Stimulated activated CD4-positive, alpha-beta T cell treated with anti-CD3 and anti-CD28 coated beads, Interleukin-12 subunit alpha, Interleukin-12 subunit beta, amount 100 ng/mL, for 48 hours (primary cell): ENCODE data around the gene GSG1L.
"Not testable (repeated sequence)": the region's sequence is repeated elsewhere in the genome, so short reads cannot be mapped to it uniquely, and the experiment has no call there.

Experiments used
- DNase-seq, 3 donors: peaks; one replicate each; pipeline ENCODE4 v3.0.0-alpha.2; 2020; ENCODE audit warnings: low read depth in 2 of 3, low spot score in 1 of 3

Gene GSG1L

GRCh38 chr16:27954191-27954590, 109.3 kb downstream of the GSG1L start:
- DNase-seq = no peak

DNA sequence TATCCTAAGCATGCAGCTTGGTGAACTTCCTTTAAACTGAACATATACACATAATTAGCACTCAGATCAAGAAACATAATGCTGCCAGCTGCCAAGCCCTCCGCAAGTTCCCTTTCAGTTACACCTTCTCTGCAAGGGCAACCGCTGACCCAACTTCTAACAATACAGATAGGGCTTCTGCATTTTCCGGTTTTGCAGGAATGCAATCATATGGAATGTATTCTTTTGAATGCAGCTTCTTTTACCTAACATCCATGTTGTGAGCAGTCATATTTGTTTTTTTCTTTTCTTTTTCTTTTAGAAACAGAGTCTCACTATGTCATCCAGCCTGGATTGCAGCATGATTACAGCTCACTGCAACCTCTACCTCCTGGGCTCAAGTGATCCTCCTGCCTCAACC, 110.7 kb downstream of the GSG1L start:
- DNase-seq = no peak

DNA sequence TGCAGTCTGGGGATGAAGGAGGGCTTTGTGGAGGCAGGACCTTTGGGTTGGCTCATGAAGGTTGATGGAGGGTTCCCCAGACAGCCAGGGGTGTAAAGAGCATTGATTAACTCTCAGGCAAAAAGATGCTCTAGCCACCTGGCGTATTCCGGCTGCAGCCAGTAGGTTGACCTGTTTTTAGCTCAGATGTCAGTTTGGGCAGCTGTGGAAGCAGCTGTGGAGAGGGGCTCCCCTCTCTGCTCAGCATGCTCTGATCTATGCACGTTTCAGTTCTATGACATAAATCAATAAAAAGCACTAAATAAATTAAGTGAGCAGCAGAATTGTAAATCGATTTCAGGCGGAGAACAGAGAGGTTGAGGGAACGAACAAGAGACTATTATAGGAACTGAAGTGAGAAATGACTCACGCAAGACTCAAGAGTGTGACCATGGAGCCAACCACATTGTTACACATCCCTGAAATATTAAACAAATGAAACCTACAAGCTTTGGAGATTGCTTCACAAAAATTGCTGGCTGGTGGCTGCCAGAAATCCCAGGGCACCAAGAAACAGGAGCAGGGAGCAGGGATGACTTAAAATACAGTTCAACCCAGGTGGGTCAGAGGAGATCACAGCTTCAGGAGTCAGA, 111.9 kb downstream of the GSG1L start:
- no peak for DNase-seq

DNA sequence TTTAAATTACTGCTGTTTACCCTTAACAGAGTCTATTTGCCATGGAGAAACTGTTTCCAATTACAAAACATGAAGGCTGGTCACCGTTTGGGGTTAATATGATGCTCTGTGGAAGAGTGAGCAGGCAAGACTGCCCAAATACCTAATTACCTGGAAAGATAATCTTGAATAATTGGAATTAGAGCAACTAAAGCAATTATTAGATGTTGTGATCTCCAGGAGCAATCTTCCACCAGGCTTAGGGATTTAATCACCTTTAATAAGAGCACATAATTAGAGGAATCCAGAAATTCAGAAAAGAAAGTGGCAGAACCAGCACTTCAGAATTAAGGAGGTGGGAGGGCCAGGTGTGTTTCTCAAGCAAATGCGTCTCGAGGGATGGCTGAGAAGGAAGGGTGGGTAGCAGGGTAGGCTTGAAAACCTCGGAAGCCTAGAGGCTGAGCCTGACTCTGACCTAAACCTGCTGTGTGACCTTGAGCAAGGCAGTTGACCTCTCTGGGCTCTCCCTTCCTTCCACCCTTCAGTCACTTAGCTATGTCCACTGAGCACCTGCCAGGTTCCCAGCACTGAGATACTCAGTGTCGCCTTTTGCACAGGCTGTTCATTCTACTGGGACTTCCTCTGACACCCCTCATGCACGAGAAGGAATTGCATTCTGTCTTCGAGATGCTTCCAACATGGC, 113.2 kb downstream of the GSG1L start:
- no peak for DNase-seq

DNA sequence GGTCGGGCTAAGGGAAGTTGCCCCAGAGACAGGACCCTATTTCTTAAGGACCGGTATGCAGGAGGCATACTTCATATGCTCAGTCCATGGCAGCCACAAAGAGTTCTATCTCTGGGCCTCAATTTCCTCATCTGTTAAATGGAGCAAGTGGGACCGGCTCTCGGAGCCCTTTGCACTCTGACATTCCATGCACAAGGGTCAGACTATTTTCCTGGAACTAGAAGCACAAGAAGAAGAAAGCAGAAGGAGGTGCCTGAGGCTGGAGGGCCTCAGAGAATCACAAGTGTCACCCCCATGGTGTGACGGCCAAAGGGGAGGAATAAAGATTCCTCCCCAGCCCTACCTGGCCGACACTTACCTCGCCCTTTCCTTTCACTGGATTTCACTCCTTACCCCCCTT, 115.8 kb downstream of the GSG1L start:
- no peak for DNase-seq

DNA sequence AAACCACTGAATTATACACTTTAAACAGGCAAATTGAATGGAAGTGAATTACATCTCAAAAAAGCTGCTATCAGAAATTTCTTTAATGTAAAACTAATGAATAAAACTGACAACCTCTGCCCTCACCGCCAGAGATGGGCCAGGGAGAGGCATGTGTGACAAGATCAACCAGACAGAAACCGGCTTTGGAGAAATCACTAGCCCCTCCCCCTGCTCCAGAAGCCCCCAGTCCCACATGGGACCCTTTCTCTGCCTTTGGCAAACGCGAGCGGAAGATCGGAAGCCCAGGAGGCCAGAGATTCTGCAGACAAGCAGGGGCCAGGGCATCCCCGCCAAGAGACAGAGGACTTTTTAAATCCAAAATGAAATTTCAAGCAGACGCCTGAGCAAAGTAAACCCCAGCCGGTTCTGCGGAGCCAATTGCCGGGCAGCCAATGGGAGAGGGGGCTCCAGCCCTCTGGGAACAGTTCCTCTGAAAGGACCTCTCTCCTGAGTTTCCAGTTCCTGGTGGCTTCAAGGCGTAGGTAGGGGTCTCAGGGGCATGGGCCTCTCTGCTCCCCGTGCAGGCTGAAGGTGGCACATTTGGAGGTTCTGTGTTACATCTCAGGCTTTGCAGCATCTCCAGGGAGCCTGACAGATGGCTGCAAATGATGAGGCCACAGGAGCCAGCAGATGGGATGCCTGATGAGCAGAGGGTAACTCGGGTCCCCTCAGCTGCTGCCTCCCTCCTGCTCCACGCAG, 118.1 kb downstream of the GSG1L start:
- no peak for DNase-seq

DNA sequence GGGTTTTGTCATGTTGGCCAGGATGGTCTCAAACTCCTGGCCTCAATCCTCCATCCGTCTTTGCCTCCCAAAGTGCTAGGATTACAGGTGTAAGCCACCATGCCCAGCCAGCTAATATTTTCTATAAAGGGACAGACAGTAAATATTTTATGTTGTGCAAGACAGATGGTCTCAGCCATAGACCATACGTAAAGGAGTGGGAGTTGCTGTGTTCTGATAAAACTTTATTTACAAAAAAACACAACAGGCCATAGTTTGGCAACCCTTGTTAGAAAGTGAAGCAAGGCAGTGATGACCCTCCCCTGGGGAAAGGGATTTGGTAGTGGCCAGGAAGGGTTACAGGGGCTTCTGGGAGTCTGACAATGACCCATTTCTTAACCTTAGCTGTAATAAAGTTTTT, 119.7 kb downstream of the GSG1L start:
- no peak for DNase-seq

GRCh38 chr16:27942071-27942470, 121.4 kb downstream of the GSG1L start:
- DNase-seq = not testable (repeated sequence)

DNA sequence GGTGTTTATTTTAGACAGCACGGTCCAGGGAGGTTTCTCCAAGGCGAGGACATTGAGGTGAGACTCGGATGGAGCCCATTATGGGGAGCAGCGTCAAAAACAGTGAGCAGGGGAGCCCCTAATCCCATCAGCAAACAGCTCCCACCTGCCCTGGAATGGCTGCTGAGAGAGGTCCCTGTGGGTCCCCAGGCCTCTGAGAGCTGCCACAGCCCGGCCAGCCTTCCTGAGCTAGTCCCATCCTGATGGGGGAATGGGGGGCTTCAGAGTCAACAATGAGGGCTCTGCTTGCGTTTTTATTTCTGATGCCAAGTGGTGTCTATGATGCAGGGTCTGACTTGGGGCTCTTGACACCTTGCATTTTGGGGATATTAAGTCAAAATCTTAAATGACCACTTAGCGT, 128.4 kb downstream of the GSG1L start:
- DNase-seq = no peak

DNA sequence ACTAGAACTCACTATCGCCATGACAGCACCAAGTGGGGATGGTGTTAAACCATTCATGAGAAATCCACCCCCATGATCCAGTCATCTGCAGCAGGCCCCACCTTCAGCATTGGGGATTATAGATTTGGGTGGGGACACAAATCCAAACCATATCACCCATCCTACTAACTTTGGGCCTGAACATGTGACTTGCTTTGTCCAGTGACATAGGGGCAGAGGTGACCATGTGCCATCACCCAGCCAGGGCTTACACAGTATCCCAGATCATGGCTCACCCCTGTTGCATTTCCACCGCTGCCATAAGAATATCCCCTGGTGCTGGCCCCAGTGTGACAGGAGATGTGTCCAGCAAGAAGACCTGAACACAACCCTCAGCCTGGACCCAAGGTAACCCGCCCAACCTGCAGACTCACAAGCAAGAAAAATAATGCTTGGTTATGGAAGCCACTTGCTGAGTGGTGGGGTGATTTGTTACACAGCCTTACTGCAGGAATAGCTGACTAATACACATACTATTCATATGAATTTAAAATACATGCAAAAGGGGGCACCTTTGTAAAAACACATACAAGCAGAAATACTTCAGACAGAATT, 130.9 kb downstream of the GSG1L start:
- DNase-seq = no peak

- DNase-seq = no peak
These were observed 133.7 kb downstream of the GSG1L start for GRCh38 chr16:27929818-27930217.

DNA sequence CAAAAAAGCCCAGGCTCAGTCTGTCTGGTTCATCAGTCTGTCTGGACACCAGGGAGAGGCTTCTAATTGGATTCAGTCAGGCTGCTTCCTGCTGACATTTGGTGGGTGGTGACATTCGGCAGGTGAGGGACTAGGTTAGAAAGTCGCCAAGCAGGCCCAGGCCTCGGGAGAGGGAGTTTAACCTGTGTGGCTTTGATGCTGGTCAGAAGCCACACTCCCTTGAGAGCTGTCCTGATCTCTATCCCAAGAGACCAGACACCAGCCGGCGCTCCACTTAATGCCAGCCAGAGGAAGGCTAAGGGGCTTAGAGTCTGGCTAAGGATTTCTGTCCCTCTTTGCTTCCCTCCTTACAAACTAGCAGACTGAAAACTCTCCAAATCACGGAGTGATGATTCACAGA, 135.0 kb downstream of the GSG1L start:
- DNase-seq = no peak

DNA sequence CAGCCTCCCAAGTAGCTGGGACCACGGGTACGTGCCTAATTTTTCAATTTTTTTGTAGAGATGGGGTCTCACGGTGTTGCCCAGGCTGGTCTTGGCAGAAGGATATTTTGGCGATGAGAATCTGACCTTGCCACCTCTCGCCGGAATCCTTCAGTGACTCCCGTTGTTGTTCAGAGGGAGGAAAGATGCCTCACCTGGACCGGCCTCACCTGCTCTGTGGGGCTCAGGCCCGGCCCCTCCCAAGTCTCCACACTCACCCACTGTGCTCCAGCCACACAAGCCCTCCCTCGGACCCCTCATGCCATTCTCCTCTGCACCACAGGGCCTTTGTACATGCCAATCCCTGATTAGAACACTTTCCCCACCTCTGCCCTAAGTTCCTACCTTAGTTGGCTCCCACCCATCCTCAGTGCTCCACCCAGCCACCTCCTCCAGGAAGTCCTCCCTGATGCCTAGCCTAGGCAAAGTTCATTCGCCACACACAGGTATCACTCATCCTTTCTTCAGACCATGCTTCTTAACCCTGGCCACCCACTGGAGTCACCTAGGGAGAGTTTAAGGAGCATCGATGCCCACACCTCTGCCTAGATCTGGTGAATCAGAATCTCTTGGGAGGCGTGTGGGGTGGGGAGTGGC, 136.1 kb downstream of the GSG1L start:
- DNase-seq = no peak

GRCh38 chr16:27925612-27926011, 137.9 kb downstream of the GSG1L start:
- no peak for DNase-seq

- no peak for DNase-seq
These were observed 138.9 kb downstream of the GSG1L start for GRCh38 chr16:27924411-27925118.

- no peak for DNase-seq
These were observed 139.8 kb downstream of the GSG1L start for GRCh38 chr16:27923751-27924150.

GRCh38 chr16:27922433-27922832, 141.1 kb downstream of the GSG1L start:
- no peak for DNase-seq

DNA sequence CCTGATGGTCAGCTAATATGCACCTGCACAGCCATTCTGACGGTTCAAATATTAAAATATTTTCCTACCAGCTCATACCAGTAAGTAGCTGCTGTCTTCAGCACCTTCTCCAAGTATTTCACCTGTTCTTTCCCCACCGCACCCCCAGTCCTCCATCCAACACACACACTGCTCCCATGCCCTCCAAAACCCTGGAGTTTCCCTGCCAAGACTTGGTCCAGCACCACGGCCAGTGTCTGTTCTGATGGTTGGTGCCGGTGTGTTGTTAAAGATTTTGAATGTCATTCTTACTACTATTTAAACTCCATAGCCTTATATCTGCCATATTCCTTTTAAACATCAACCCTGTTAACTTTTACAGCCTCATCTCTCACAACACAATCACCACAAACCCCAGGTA, 142.4 kb downstream of the GSG1L start:
- DNase-seq = no peak

- DNase-seq = no peak
These were observed 143.1 kb downstream of the GSG1L start for GRCh38 chr16:27920391-27920891.

- no peak for DNase-seq
These were observed 144.8 kb downstream of the GSG1L start for GRCh38 chr16:27918755-27919154.

- no peak for DNase-seq
These were observed 145.6 kb downstream of the GSG1L start for GRCh38 chr16:27917949-27918348.
